Measurements from ENCODE around the gene CNKSR3. TPM values are rescaled to one million over a fixed set of nuclear protein-coding genes. Genes with fewer than 3 reads are reported as not detected.
"Not testable (repeated sequence)": the region's sequence is repeated elsewhere in the genome, so short reads cannot be mapped to it uniquely, and the experiment has no call there.

Gene CNKSR3
- 6.7 and 7.2 TPM in 2 replicates for total RNA-seq (2014; rRNA removed; shearing (Covaris generic))
- polyA plus RNA-seq (2015; cell fraction: cytosol; rRNA removed): 5.4 and 6.5 TPM in 2 replicates
- 5.9 and 6.4 TPM in 2 replicates for polyA plus RNA-seq (2015; cell fraction: nucleus; rRNA removed)

GRCh38 chr6:154510144-154510905, at the start of gene CNKSR3:
CNKSR3 (minus strand) TSS chr6:154510685; CDS start chr6:154510114, 571 bp downstream.
- peak; percentile 90 for DNase-seq (ENCODE audit: low read depth)

GRCh38 chr6:154558984-154559383, 48.5 kb upstream of the CNKSR3 start:
- DNase-seq (ENCODE audit: low read depth): no peak

- no peak for DNase-seq (ENCODE audit: low read depth)
Observed at GRCh38 chr6:154558513-154558912, 48.0 kb upstream of the CNKSR3 start.

- DNase-seq (ENCODE audit: low read depth): peak; percentile 39
Observed at GRCh38 chr6:154555073-154555677, 44.7 kb upstream of the CNKSR3 start.

- no peak for DNase-seq (ENCODE audit: low read depth)
Observed at GRCh38 chr6:154554491-154554890, 44.0 kb upstream of the CNKSR3 start.

- DNase-seq (ENCODE audit: low read depth): no peak
Observed at GRCh38 chr6:154550779-154551178, 40.3 kb upstream of the CNKSR3 start.

GRCh38 chr6:154549179-154549578, 38.7 kb upstream of the CNKSR3 start:
- DNase-seq (ENCODE audit: low read depth): no peak

- DNase-seq (ENCODE audit: low read depth): no peak
Observed at GRCh38 chr6:154548130-154548830, 37.8 kb upstream of the CNKSR3 start.

GRCh38 chr6:154543628-154544027, 33.1 kb upstream of the CNKSR3 start:
- no peak for DNase-seq (ENCODE audit: low read depth)

- DNase-seq (ENCODE audit: low read depth): no peak
Observed at GRCh38 chr6:154542747-154543146, 32.3 kb upstream of the CNKSR3 start.

- not testable (repeated sequence) for DNase-seq (ENCODE audit: low read depth)
Observed at GRCh38 chr6:154541837-154542236, 31.4 kb upstream of the CNKSR3 start.

GRCh38 chr6:154539593-154540269, 29.2 kb upstream of the CNKSR3 start:
- DNase-seq (ENCODE audit: low read depth): no peak

- no peak for DNase-seq (ENCODE audit: low read depth)
Observed at GRCh38 chr6:154538640-154539191, 28.2 kb upstream of the CNKSR3 start.

- DNase-seq (ENCODE audit: low read depth): no peak
Observed at GRCh38 chr6:154537511-154538325, 27.2 kb upstream of the CNKSR3 start.

- DNase-seq (ENCODE audit: low read depth): no peak
Observed at GRCh38 chr6:154536999-154537398, 26.5 kb upstream of the CNKSR3 start.

GRCh38 chr6:154536255-154536654, 25.8 kb upstream of the CNKSR3 start:
- DNase-seq (ENCODE audit: low read depth): no peak

- DNase-seq (ENCODE audit: low read depth): no peak
Observed at GRCh38 chr6:154535851-154536250, 25.4 kb upstream of the CNKSR3 start.

GRCh38 chr6:154535147-154535546, 24.7 kb upstream of the CNKSR3 start:
- no peak for DNase-seq (ENCODE audit: low read depth)

- no peak for DNase-seq (ENCODE audit: low read depth)
Observed at GRCh38 chr6:154534531-154534930, 24.0 kb upstream of the CNKSR3 start.

- DNase-seq (ENCODE audit: low read depth): no peak
Observed at GRCh38 chr6:154532426-154532825, 21.9 kb upstream of the CNKSR3 start.
